DOHH2 (cell line): Measurements from ENCODE around the gene AMZ1.
A peak's percentile ranks its signal among the peaks of the same experiment; 100 is the strongest.

Experiments used
- H3F3A ChIP-seq: fragments of 200-600 bp; sonication (generic), shearing (Covaris generic); 2 replicates; pipeline ENCODE4 v1.6.0; 2016; ENCODE audit warnings: antibody characterized with exemption, mild to moderate bottlenecking; ENCODE audit not compliant: control insufficient read depth, insufficient read depth
- H3K27ac ChIP-seq: fragments of 200-600 bp; sonication (generic); 2 replicates; pipeline ENCODE4 v1.5.1; 2014; ENCODE audit warnings: low read depth, mild to moderate bottlenecking, low read length, moderate library complexity
- H3K27me3 ChIP-seq: fragments of 200-600 bp; sonication (generic); 2 replicates; pipeline ENCODE4 v1.6.1; 2014; ENCODE audit warnings: mild to moderate bottlenecking, low read length, mixed read lengths; ENCODE audit not compliant: control insufficient read depth
- H3K36me3 ChIP-seq: fragments of 200-600 bp; sonication (generic); 2 replicates; pipeline ENCODE4 v1.6.1; 2014; ENCODE audit warnings: mild to moderate bottlenecking, low read length, moderate library complexity, mixed read lengths; ENCODE audit not compliant: control insufficient read depth
- H3K4me1 ChIP-seq: fragments of 200-600 bp; sonication (generic); 2 replicates; pipeline ENCODE4 v1.6.1; 2014; ENCODE audit warnings: mild to moderate bottlenecking, low read length, mixed read lengths; ENCODE audit not compliant: control insufficient read depth
- H3K4me2 ChIP-seq: fragments of 200-600 bp; sonication (generic); 2 replicates; pipeline ENCODE4 v1.6.0; 2014; ENCODE audit warnings: mild to moderate bottlenecking, low read length, moderate library complexity
- H3K4me3 ChIP-seq: fragments of 200-600 bp; sonication (generic); 2 replicates; pipeline ENCODE4 v1.5.1; 2014; ENCODE audit warnings: mild to moderate bottlenecking, low read length, mixed read lengths
- H3K79me2 ChIP-seq: fragments of 200-600 bp; sonication (generic); 2 replicates; pipeline ENCODE4 v1.6.1; 2014; ENCODE audit warnings: mild to moderate bottlenecking, low read length, mixed read lengths; ENCODE audit not compliant: control insufficient read depth
- H3K9me2 ChIP-seq: fragments of 200-600 bp; sonication (generic); replicated peaks from 2 replicates; pipeline ENCODE4 v1.6.1; 2014; ENCODE audit warnings: mild to moderate bottlenecking, low read length, mixed read lengths; ENCODE audit not compliant: control insufficient read depth
- H3K9me3 ChIP-seq: fragments of 200-600 bp; sonication (generic); 2 replicates; pipeline ENCODE4 v1.6.1; 2014; ENCODE audit warnings: antibody characterized with exemption, low read length, mixed read lengths; ENCODE audit not compliant: control insufficient read depth, insufficient read depth
- H4K20me1 ChIP-seq: fragments of 200-600 bp; sonication (generic); 2 replicates; pipeline ENCODE4 v1.6.0; 2014; ENCODE audit warnings: low read depth, mild to moderate bottlenecking, antibody characterized with exemption, low read length, moderate library complexity; ENCODE audit not compliant: control insufficient read depth, insufficient read depth
- EZH2phosphoT487 ChIP-seq: fragments of 200-600 bp; sonication (generic); IDR thresholded peaks from 2 replicates; pipeline ENCODE4 v1.6.1; 2017; ENCODE audit warnings: borderline replicate concordance, mild to moderate bottlenecking, antibody characterized with exemption, low read length, moderate library complexity, mixed read lengths
- TF ChIP-seq, protein P1 (sequence below): fragments of 200-600 bp; sonication (generic); IDR thresholded peaks from one replicate; pipeline ENCODE4 v1.5.1; 2014; ENCODE audit warnings: antibody characterized with exemption, mild to moderate bottlenecking, low read depth, low read length; ENCODE audit not compliant: poor library complexity, severe bottlenecking

Gene AMZ1

GRCh38 chr7:2716906-2717292, 28.9 kb downstream of the AMZ1 start:
- no peaks in the 10 kb centered on the region for H3K79me2 ChIP-seq
- H3K9me3 ChIP-seq = no peaks in the 10 kb centered on the region
- no peaks in the 10 kb centered on the region for H3K9me2 ChIP-seq
- H3K4me3 ChIP-seq = no peak overlapping the region
- no peak for TF ChIP-seq EZH2phosphoT487
- TF ChIP-seq, protein P1, sequence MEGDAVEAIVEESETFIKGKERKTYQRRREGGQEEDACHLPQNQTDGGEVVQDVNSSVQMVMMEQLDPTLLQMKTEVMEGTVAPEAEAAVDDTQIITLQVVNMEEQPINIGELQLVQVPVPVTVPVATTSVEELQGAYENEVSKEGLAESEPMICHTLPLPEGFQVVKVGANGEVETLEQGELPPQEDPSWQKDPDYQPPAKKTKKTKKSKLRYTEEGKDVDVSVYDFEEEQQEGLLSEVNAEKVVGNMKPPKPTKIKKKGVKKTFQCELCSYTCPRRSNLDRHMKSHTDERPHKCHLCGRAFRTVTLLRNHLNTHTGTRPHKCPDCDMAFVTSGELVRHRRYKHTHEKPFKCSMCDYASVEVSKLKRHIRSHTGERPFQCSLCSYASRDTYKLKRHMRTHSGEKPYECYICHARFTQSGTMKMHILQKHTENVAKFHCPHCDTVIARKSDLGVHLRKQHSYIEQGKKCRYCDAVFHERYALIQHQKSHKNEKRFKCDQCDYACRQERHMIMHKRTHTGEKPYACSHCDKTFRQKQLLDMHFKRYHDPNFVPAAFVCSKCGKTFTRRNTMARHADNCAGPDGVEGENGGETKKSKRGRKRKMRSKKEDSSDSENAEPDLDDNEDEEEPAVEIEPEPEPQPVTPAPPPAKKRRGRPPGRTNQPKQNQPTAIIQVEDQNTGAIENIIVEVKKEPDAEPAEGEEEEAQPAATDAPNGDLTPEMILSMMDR = no peak
- peaks cover 39% of the 10 kb centered on the region for H3K4me1 ChIP-seq
- H3K36me3 ChIP-seq = no peaks in the 10 kb centered on the region
- peaks cover 7% of the 10 kb centered on the region for H3F3A ChIP-seq
- H3K27me3 ChIP-seq = peaks cover 44% of the 10 kb centered on the region
- H3K4me2 ChIP-seq = no peak overlapping the region
- H3K27ac ChIP-seq = no peak overlapping the region
- peaks cover 18% of the 10 kb centered on the region; the same call in 1 of the 2 replicates for H4K20me1 ChIP-seq

GRCh38 chr7:2717293-2718261, 29.6 kb downstream of the AMZ1 start:
- no peaks in the 10 kb centered on the region for H3K36me3 ChIP-seq
- H3K27ac ChIP-seq = no peak overlapping the region
- peak overlapping the region; percentile 34 for H3K4me2 ChIP-seq
- H3K4me3 ChIP-seq = no peak overlapping the region
- H3K4me1 ChIP-seq = peaks cover 37% of the 10 kb centered on the region
- peaks cover 7% of the 10 kb centered on the region for H3F3A ChIP-seq
- H4K20me1 ChIP-seq = peaks cover 18% of the 10 kb centered on the region; the same call in 1 of the 2 replicates
- no peaks in the 10 kb centered on the region for H3K79me2 ChIP-seq
- TF ChIP-seq, protein P1 = no peak
- peaks cover 44% of the 10 kb centered on the region for H3K27me3 ChIP-seq
- H3K9me2 ChIP-seq = no peaks in the 10 kb centered on the region
- H3K9me3 ChIP-seq = no peaks in the 10 kb centered on the region

DNA sequence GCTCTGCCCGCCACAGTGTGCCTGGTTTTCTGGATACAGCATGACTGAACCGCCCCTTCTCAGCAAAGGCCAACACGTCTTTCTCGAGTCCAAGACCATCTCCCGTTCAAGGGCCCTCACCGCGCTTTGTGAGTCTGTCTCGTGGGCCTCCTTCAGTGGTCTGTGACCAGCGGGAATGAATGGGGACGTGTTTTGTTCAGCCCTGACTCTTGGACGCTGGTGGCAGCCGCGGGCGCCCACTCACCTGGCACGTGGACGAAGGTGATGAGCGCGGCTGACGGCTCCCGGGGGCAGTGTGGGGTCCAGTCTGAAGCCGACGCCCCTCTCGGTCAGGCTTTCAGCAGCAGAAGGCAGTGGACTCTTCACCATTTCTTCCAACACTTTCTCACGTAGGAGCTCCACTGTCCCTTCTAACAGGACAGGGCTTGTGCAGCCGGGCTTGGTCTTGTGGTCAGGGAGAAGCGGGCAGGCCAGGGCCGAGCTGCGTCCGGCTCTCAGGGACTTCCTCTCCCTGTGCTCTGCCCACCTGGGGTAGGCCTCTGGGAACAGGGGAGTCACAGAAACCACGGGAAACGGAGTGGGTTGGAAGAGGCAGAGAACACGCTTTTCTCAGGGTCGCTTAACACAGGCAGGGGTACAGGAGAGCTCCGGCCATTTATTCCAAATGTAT, 30.4 kb downstream of the AMZ1 start:
- peaks cover 37% of the 10 kb centered on the region for H3K4me1 ChIP-seq
- H3K9me3 ChIP-seq = no peaks in the 10 kb centered on the region
- TF ChIP-seq, protein P1 = no peak
- no peak for TF ChIP-seq EZH2phosphoT487
- peaks cover 7% of the 10 kb centered on the region for H3F3A ChIP-seq
- no peaks in the 10 kb centered on the region for H3K9me2 ChIP-seq
- no peaks in the 10 kb centered on the region for H3K36me3 ChIP-seq
- no peak overlapping the region; the same call in 1 of the 2 replicates for H3K4me2 ChIP-seq
- peaks cover 18% of the 10 kb centered on the region; the same call in 1 of the 2 replicates for H4K20me1 ChIP-seq
- H3K79me2 ChIP-seq = no peaks in the 10 kb centered on the region
- peaks cover 44% of the 10 kb centered on the region for H3K27me3 ChIP-seq
- H3K4me3 ChIP-seq = no peak overlapping the region
- no peak overlapping the region for H3K27ac ChIP-seq
